Measurements from ENCODE around the gene LRRC43. TPM values are rescaled to one million over a fixed set of nuclear protein-coding genes. Genes with fewer than 3 reads are reported as not detected.

Gene LRRC43
- total RNA-seq, 1 experiment from 2014 or later, result 0.34 TPM

DNA sequence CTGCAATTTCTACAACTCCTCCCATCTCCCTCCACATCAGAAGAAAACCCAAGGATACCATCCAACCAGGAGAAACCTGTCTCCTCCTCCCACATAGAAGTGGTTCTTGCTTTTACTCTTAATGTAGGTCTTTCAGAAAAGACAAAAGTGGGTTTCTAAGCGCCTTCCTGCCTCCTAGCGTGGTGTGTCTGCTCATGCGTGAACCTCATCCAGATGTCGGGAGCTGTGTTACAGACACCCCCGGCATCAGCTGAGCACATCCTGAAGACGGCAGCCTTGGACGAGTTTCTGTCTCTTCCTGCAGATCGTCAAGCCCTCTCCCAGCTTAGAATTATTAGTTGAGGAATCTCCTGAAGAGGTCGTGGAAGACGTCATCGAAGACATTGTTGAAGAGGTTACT lies 9.5 kb downstream of the LRRC43 start:
- H3K4me1 Mint-ChIP-seq (ENCODE audit: low read depth, unreplicated experiment), result no peaks in the 10 kb centered on the region
- Histone ChIP-seq H3K4me1 (no peaks in the 10 kb centered on the region), H3K36me3 (ENCODE audit: control insufficient read depth, insufficient read depth, low read length) (no peaks in the 10 kb centered on the region), H3K9me3 (no peaks in the 10 kb centered on the region), H3K27me3 (replicated peaks; ENCODE audit: control insufficient read depth, insufficient read depth, low read length) (no peaks in the 10 kb centered on the region), H3K4me3 (ENCODE audit: low read depth, low read length) (no peak overlapping the region)
- no peaks in the 10 kb centered on the region for H3K36me3 Mint-ChIP-seq (ENCODE audit: insufficient read depth, unreplicated experiment)
- ChIA-PET POLR2A (no interaction called here), CTCF (interaction anchor here (1.4 kb wide), 2 partner anchors 34 to 62 kb away, joined by 3 read pairs; no protein-coding TSS in a partner anchor)
- DNase-seq, result no peak
- TF ChIP-seq, protein P1, sequence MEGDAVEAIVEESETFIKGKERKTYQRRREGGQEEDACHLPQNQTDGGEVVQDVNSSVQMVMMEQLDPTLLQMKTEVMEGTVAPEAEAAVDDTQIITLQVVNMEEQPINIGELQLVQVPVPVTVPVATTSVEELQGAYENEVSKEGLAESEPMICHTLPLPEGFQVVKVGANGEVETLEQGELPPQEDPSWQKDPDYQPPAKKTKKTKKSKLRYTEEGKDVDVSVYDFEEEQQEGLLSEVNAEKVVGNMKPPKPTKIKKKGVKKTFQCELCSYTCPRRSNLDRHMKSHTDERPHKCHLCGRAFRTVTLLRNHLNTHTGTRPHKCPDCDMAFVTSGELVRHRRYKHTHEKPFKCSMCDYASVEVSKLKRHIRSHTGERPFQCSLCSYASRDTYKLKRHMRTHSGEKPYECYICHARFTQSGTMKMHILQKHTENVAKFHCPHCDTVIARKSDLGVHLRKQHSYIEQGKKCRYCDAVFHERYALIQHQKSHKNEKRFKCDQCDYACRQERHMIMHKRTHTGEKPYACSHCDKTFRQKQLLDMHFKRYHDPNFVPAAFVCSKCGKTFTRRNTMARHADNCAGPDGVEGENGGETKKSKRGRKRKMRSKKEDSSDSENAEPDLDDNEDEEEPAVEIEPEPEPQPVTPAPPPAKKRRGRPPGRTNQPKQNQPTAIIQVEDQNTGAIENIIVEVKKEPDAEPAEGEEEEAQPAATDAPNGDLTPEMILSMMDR (IDR thresholded peaks at IDR 0.05; ENCODE audit: insufficient read depth in 1 of 2, low read depth in 1 of 2, low read length in 1 of 2, severe bottlenecking in 1 of 2, unreplicated experiment in 1 of 2), result no peak
- no peaks in the 10 kb centered on the region for H3K27me3 Mint-ChIP-seq (ENCODE audit: insufficient read depth, unreplicated experiment)
- H3K9me3 Mint-ChIP-seq (ENCODE audit: unreplicated experiment), result peaks cover 9% of the 10 kb centered on the region
- H3K4me3 Mint-ChIP-seq (ENCODE audit: unreplicated experiment), result no peak overlapping the region
- intact Hi-C loops (cut with micrococcal nuclease; ENCODE audit: unreplicated experiment), result no loop called here
- no peak overlapping the region for H3K27ac Mint-ChIP-seq (ENCODE audit: unreplicated experiment)
- no TSS peak for BruUV-seq (replicated peaks)

DNA sequence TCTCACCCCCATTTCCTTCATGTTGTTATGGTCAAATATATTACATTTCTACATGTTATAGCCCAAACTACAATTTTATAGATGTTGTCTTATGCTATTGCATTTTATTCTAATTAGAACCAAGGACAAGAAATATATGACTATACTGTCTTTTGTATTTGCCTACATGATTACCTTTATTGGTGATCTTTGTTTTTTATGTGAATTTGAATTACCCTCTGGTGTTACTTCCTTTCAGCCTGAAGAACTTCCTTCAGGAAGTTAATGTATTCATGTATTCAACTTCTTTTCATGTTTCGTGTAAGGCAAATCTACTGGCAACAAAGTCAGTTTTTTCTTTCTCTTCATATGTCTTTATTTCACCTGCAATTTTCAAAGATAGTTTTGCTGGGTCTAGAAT lies 11.9 kb downstream of the LRRC43 start:
- Mint-ChIP-seq H3K9me3 (ENCODE audit: unreplicated experiment) (peaks cover 9% of the 10 kb centered on the region), H3K27ac (ENCODE audit: unreplicated experiment) (no peak overlapping the region), H3K36me3 (ENCODE audit: insufficient read depth, unreplicated experiment) (no peaks in the 10 kb centered on the region), H3K4me3 (ENCODE audit: unreplicated experiment) (no peak overlapping the region), H3K4me1 (ENCODE audit: low read depth, unreplicated experiment) (no peaks in the 10 kb centered on the region), H3K27me3 (ENCODE audit: insufficient read depth, unreplicated experiment) (no peaks in the 10 kb centered on the region)
- Histone ChIP-seq H3K27me3 (replicated peaks; ENCODE audit: control insufficient read depth, insufficient read depth, low read length) (no peaks in the 10 kb centered on the region), H3K4me1 (no peaks in the 10 kb centered on the region), H3K9me3 (no peaks in the 10 kb centered on the region), H3K36me3 (ENCODE audit: control insufficient read depth, insufficient read depth, low read length) (no peaks in the 10 kb centered on the region), H3K4me3 (ENCODE audit: low read depth, low read length) (no peak overlapping the region)
- POLR2A ChIA-PET, result no interaction called here
- BruUV-seq (replicated peaks), result no TSS peak
- no peak for DNase-seq
- CTCF ChIA-PET, result no interaction called here
- TF ChIP-seq, protein P1 (IDR thresholded peaks at IDR 0.05; ENCODE audit: insufficient read depth in 1 of 2, low read depth in 1 of 2, low read length in 1 of 2, severe bottlenecking in 1 of 2, unreplicated experiment in 1 of 2), result no peak
- intact Hi-C loops (cut with micrococcal nuclease; ENCODE audit: unreplicated experiment), result no loop called here

DNA sequence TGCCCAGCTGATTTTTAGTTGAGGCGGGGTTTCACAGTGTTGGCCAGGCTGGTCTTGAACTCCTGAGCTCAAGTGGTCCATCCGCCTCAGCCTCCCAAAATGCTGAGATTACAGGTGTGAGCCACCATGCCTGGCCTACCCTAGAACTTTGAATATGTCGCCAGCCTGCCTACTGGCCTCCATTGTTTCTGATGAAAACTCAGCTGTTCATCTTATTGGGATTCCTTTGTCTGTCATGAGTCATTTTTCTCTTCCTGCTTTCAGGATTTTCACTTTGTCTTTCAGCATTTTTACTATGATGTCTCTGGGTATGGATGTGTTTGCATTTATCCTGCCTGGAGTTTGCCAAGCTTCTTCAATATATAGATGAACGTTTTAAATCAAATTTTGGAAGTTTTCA lies 12.5 kb downstream of the LRRC43 start:
- peaks cover 9% of the 10 kb centered on the region for H3K9me3 Mint-ChIP-seq (ENCODE audit: unreplicated experiment)
- BruUV-seq (replicated peaks), result no TSS peak

More for the DNA sequence above, 12.5 kb downstream of the LRRC43 start:
- Mint-ChIP-seq H3K4me1 (ENCODE audit: low read depth, unreplicated experiment) (no peaks in the 10 kb centered on the region), H3K36me3 (ENCODE audit: insufficient read depth, unreplicated experiment) (no peaks in the 10 kb centered on the region), H3K27me3 (ENCODE audit: insufficient read depth, unreplicated experiment) (no peaks in the 10 kb centered on the region), H3K27ac (ENCODE audit: unreplicated experiment) (no peak overlapping the region), H3K4me3 (ENCODE audit: unreplicated experiment) (no peak overlapping the region)
- Histone ChIP-seq H3K4me1 (no peaks in the 10 kb centered on the region), H3K36me3 (ENCODE audit: control insufficient read depth, insufficient read depth, low read length) (no peaks in the 10 kb centered on the region), H3K27me3 (replicated peaks; ENCODE audit: control insufficient read depth, insufficient read depth, low read length) (no peaks in the 10 kb centered on the region), H3K4me3 (ENCODE audit: low read depth, low read length) (no peak overlapping the region), H3K9me3 (no peaks in the 10 kb centered on the region)
- ChIA-PET POLR2A (no interaction called here), CTCF (no interaction called here)
- DNase-seq, result no peak
- intact Hi-C loops (cut with micrococcal nuclease; ENCODE audit: unreplicated experiment), result no loop called here
- TF ChIP-seq, protein P1 (IDR thresholded peaks at IDR 0.05; ENCODE audit: insufficient read depth in 1 of 2, low read depth in 1 of 2, low read length in 1 of 2, severe bottlenecking in 1 of 2, unreplicated experiment in 1 of 2), result no peak
